Pulmonary artery endothelial cell (primary cell): Measurements from ENCODE around the gene KRTAP5-6. TPM values are rescaled to one million over a fixed set of nuclear protein-coding genes. Genes with fewer than 3 reads are reported as not detected.
"Not testable (repeated sequence)": the region's sequence is repeated elsewhere in the genome, so short reads cannot be mapped to it uniquely, and the experiment has no call there.

ENCODE experiments used
- DNase-seq: peaks from one replicate; pipeline ENCODE4 v3.0.0-alpha.2; 2011; ENCODE audit warnings: low read depth, low spot score
- total RNA-seq: library from RNA; depleted of rRNA; stranded (reverse); fragments of >200 nt; gene quantifications from 2 replicates; pipeline ENCODE4 v1.2.3, GENCODE V29; 2014

KRTAP5-6 gene
- total RNA-seq, 1 donor from 2014 or later: not detected

DNA sequence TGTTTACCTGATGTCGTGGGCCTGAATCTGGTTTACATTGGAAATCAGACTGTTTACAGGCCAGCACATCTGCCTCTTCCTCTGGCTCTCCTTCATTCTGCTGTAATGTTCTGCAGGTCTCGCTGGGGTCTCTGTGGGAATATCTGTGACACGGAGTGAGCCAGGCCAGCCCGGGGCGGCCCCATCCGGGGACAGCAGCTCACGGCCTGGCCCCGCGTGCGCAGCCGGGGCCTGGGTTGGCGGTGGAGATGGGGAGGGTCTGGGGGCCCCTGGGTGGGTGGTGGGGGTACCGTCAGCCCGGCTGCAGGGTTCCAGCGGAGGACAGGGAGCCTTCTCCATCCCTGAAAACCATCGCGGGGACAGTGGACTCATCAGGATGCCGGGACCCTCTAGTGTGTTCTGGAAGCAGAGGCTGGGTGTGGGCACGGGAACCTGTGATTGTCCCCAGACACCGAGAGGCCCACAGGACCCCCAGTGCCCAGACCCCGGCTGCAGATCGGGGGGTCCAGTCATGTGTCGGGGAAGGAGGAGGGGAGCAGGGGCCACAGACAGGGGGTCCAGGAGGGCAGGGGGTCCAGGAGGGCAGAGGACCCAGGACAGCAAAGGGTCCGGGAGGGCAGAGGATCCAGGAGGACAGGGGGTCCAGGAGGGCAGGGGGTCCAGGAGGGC, 13.0 kb upstream of the KRTAP5-6 start:
- not testable (repeated sequence) for DNase-seq

GRCh38 chr11:1684886-1685874, 11.8 kb upstream of the KRTAP5-6 start:
- not testable (repeated sequence) for DNase-seq

DNA sequence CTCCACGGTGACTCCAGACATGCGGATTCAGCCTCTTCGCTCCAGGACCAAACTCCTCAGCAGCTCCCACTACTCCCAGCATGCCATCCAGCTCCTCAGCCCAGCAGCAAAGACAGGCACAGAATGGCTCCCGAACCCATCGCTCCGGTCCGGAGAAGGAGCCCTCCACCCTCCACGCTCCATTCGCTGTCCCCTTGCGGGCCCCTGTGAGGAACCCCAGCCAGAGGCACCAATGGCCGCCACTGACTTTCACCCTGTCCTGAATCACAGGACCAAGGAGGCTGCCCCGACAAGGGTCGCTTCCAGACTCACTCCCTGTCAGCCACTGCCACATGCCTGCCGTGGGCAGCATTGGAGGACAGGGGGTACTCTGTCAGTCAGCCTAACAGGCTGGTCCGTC, 10.8 kb upstream of the KRTAP5-6 start:
- DNase-seq: not testable (repeated sequence)

DNA sequence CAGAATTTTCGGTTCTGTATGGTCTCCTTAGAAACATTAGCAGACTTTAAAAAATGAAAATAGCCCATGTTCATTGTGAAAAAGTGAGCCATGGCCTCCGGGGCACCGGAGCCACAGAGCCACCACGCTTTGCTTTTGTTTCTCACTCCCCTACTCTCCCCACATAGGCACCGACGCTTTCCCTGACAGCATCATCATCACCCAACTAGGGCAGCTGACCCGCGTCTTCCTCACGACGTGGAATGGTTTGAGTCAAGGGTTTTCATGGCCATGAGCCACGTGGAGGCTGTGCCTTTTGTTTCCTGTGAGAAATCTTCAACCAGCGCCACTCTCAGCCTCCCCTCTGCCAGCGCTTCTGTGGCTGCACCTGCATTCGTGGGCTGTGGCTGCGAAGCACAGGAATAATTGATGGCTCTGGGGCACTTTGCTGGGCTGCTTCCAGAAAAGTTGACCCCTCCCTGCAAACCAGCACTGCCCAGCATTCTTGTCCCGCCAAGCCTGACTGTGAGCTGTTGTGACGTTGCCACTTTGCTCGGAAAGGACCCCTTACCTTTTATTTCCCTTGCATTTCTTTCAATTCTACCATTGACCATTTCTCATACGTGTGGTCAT, 8.6 kb upstream of the KRTAP5-6 start:
- DNase-seq: not testable (repeated sequence)

GRCh38 chr11:1689250-1690166, 7.5 kb upstream of the KRTAP5-6 start:
- not testable (repeated sequence) for DNase-seq

DNA sequence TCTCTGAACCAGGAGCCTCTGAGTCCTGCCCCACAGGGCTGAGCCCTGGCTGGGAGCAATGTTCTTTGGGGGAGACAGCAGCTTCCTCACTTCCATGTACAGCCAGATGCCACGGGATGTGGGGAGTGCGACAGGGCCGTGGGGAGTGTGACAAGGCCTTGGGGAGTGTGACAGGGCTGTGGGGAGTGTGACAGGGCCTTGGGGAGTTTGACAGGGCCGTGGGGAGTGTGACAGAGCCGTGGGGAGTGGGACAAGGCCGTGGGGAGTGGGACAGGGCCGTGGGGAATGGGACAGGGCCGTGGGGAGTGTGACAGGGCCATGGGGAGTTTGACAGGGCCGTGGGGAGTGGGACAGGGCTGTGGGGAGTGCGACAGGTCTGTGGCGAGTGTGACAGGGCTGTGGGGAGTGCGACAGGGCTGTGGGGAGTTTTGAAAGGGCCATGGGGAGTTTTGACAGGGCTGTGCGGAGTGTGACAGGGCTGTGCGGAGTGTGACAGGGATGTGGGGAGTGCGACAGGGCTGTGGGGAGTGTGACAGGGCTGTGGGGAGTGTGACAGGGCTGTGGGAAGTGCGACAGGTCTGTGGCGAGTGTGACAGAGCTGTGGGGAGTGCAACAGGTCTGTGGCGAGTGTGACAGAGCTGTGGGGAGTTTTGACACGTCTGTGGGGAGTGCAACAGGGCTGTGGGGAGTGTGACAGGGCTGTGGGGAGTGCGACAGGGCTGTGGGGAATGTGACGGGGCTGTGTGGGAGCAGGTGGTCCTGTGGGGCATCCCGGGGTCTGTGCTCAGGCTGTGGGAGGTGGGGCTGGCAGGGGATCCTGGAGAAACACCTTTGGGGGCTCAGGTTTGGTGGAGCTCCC, 6.6 kb upstream of the KRTAP5-6 start:
- no peak for DNase-seq

- no peak for DNase-seq
These were observed 5.7 kb upstream of the KRTAP5-6 start for GRCh38 chr11:1691026-1691877.

DNA sequence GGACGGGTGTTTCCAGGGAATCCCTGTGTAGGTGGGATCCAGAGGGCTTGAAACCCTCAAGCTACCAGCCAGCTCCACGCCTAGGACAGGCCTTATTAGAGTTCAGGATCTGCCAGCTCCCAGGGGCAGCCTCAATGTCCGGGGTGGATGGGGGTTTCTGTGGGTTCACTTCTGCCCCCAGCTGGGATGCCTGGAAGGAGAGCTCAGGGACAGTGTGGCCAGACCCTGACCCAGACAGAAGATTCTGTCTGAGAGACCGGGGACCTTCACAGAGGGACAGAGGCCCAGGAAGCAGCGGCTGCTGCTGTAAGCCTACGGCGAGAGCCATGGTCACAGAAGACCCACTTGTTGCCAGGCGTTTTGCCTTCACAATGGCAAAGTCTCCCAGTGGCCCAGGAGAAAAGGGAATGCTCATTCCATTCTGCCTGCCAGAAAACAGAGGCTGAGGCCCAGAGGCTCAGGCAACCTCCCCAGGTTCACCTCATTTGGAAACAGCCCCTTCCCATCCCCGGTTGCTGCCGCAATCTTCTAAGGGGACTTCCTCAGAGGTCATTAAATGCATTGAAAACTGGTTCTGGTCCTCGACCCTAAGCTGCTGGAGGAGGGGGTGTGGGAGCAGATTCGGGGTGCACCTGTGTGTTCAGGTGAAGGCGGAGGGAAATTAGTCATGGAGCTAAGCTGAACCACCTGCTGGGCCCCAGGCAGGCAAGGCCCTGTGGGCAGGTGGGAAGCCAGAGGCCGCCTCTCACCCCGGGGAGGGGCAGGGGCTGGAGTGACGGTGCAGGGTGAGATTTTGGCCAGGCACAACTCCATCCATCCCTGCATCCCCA, 4.9 kb upstream of the KRTAP5-6 start:
- DNase-seq: no peak

DNA sequence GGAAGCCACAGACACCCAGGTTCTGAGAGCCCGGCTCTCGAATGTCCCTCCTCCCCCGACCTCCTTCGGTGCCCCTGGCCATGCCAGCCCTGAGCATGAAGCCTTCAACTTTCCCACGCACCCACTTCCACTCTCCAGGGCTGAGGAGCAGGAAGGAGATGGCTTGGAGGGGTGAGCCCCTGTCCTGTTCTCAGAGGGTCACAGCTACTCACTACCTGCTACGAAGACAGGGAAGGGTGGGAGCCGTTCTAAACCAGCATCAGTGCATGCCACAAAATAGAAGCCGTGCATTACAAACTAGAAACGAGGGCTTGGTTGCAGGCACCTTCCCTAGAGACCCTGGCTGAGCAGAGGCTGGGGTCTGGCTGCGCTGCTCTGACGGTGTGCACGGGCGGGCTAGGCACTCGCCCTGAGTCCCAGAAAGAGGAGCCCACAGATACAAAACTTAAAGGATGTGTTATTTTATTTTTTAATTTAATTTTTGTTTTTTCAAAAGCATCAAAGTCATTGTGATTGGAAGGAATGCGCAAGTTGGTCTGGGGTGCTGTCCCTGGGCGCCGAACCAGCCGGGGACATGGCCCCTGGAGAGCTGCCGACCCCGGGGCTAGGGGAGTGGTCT, 4.2 kb upstream of the KRTAP5-6 start:
- DNase-seq: no peak

- DNase-seq: peak; percentile 15
These were observed 3.5 kb upstream of the KRTAP5-6 start for GRCh38 chr11:1693327-1694063.

GRCh38 chr11:1694064-1694845, 2.7 kb upstream of the KRTAP5-6 start:
- peak; percentile 20 for DNase-seq

GRCh38 chr11:1694846-1695547, 2.0 kb upstream of the KRTAP5-6 start:
- no peak for DNase-seq

- no peak for DNase-seq
These were observed 1.4 kb upstream of the KRTAP5-6 start for GRCh38 chr11:1695548-1696108.

DNA sequence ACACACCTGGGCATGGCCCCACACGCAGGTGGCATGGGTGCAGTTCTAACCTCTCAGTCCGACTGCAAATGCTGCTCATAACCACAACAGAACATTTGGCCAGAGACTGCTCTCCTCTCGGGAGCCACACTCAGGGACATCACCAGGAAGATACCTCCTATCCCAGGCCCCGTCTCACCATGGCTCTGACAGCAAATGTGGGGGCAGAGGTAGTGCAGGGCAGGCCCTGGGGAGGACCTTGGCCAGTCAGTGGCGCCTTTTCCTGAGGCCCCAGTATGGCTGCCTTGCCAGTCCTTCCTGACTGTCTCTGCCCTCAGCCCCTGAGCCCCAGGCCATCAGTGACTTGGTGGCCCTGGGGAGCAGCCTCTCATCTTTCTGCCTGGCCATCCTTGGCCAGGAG, 2.8 kb downstream of the KRTAP5-6 start:
- no peak for DNase-seq

DNA sequence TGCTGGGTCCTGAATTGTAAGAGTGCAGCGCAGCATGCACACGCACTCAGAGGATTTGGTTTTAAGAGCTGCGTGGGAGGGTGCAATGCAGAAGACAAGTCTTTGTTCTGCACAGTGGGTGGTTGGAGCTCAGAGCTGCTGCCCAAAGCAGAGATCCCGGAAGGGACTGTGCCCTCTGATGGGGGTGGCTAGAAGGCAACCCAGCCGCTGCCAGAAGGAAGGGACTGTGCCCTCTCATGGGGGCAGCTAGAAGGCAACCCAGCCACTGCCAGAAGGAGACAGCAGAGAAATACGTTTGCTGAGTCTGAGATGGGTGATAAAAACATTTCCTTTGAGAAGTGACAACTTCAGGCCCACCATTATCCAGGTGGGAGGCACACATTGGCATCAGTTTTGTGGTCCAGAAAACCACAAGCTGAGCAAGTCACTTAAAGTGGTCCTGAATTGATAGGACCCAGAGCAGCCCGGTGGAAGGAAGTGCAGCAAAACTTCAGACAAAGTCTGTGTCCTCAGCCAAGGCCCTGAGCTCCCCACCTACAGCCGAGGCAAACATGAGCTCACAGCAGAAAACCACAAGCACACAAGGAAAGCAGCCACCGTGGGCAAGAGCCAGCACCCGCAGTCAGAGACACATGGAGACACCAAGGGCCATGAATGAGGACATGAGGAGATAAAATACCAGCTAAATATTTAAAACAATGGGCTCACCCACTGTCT, 4.3 kb downstream of the KRTAP5-6 start:
- DNase-seq: no peak
